GM19025 (cell line): Measurements from ENCODE around the gene LNX1.
A peak's percentile ranks its signal among the peaks of the same experiment; 100 is the strongest.

Source experiments
- ATAC-seq: cut with Tn5 transposase; IDR thresholded peaks from one replicate; pipeline ENCODE4 v1.9.1; 2021; ENCODE audit warnings: mild to moderate bottlenecking, low read depth, moderate library complexity; ENCODE audit not compliant: unreplicated experiment

The LNX1 gene

DNA sequence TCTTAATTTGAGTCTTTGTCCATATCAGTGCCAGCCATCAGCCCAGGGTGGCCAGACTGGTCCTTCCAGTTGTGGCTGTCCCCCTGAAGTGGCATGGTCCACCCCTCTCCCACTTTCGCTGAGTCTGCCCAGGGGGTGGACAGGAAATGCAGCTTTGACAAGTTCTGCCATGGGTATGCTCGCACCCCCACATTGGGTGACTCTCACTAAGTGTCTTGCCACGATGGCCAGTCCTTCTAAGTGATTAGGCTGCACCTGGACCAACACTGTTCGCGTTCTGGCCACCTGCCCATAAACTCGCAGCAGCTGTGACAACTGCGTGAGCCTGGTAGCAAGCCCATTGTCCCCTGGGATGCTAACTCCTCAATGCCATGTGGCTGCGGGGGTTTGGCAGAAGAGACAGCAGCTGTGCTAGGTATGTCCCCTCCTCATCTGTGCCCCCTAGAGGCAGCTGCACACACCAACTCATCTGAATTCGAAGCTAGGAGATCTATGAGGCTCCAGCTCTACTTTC is 10.0 kb upstream of the LNX1 start:
- peak; percentile 65 for ATAC-seq

DNA sequence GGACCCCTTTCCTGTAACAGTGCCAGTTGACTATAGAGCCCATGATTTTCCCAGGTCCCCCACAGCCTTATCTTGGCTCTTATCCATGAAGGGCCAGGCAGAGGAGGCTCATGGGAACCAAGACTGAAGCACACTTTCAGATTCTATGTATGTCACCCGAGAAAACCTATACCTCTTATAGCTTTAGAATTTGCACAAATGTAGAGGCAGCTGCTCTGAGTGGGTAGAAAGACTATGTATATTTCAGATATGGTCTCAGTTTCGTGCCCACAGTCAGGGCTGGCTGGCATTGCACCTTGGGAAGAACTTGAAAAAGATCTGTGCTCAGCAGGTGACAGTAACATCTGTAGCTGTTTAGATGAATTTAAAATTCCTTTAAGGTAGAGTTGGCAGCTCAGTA is 8.3 kb upstream of the LNX1 start:
- no peak for ATAC-seq

DNA sequence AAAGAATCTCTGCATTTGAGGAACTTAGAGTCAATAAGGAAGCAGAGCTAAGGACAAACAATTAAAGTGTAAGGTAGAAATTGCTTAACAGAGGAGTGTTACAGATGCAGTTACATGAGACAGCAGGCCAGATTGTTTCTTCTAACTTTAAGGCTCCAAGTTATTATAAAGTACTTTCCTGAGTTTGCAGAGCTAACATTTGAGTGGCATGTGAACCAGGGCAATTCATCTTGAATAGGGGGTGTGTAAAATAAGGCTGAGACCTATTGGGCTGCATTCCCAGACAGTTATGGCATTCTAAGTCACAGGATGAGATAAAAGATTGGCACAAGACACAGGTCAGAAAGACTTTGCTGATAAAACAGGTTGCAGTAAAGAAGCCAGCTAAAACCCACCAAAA is 7.6 kb upstream of the LNX1 start:
- ATAC-seq = no peak

DNA sequence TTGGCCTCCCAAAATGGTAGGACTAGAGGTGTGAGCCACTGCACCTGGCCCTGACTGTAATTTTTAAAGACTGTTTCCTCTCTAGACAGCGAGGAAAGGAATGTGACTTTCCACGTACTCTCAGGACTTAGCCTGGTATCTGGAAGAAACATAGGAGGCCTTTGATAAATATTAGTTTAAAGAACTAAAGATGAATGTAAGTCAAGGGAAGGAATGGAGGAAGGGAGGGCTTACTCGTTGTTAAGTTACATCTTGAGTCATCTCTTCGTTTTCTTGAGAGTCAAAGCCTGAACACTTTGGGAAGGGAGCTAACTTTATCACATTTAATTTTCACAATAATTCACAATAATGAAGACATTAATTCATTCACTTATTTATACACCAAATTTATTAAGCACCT is 7.2 kb upstream of the LNX1 start:
- ATAC-seq = no peak

DNA sequence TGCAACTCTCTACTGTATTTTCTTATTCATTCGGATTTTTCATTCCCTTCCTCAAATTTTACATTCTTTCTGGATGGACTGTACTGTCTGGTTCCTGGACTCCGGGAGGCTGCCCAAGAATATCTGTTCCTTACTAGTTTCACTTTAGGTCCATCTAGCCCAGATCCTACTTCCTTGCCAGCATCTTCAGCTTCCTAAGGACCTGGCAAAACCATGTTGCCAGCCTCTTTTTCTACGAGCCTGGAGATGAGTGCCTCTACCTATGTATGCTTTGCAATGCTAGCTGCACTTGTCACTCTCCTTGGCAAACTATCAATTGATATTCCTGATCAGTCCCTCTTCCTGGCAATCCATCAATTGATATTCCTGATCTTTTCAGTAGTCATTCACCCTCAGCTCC is 5.6 kb upstream of the LNX1 start:
- no peak for ATAC-seq

DNA sequence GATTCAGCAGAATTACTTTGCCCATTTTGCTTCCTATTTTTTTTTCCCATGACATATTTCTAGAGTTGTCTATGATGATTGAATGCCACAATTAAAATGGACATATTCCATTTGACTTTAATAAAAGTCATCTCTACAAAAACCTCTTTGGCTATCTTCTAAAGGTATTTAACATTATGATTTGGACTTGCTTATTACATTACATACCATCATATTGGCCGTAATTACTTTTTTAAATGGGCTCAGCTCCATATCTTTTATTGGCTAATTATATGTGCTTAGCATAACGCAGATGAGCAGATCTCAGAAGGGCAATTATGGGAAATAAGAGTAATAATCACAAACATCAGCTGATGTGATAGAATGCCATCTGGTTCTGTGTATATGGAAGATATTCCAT is 4.5 kb upstream of the LNX1 start:
- no peak for ATAC-seq

DNA sequence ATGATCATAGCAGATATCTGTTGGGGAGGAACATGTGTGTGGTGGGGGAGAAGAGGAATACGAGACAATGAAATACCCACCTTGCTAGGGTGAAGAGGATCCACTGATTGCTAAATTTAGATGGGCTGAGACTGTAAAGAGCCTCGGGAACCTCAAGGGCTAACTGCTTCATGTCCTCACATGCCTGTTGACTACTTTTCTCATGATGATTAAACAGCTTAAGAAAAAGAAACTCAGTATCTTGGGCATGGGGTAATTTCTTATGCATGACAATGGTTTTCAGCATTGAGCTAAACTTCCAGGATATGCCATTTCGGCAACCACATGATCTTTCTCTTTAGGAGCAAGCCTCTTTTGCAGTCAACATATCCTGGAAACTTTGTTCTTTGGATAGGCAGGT is 3.9 kb upstream of the LNX1 start:
- no peak for ATAC-seq

DNA sequence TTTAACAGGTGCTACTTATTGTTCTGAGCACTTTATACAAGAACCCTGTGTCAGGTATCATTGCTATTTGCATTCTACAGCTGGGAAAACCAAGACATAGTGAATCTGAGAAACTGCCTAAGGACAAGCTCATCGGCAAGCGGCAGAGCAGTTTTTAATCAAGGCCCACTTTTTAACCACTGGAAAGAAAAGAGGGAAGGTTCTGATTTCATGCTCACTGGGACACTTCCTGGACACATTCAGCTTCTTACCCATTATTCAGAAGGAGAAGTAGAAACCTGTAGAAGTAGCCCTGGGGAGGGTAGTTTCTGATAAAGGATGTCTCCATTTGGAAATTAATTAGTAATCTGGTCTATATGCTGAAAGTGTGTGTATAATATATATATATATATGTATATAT is 2.5 kb upstream of the LNX1 start:
- ATAC-seq = no peak

DNA sequence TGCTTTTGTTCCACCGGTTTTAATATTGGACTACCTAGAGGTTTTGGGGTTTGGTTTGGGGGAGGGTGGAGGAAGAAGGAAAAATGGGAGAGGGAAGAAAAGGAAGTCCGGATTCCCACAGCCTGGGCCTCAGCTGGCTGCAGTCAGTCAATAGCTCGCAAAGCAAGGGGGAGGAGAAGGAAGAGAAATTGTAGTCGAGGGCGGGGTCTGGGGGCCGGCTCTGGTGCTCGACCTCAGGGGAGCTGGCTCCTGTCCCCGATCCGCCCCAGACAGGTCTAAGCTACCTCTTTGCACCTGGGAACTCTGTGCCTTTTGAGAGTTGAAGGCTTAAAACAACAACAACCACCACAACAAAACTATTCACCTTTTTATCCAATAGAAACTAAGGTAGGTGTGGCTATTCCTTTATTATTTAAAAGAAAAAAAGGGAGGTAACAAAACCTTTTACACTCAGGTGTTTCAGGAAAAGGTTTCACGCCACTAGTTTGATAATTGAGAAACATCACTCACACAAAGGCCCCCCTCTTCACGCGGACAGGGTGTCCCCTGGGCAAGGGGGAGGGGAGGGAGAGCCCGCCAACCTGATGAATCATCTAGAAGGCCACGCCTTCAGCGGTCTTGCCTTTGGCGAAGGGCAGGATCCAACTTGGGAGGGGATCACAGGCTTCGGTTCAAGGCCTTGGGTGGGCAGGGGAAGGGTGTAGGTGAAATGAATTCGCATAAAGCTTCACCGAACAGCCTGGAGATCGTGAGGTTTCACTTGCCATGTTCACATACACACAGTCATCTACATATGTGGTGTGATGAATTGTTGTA is 1.6 kb upstream of the LNX1 start:
- ATAC-seq = no peak

DNA sequence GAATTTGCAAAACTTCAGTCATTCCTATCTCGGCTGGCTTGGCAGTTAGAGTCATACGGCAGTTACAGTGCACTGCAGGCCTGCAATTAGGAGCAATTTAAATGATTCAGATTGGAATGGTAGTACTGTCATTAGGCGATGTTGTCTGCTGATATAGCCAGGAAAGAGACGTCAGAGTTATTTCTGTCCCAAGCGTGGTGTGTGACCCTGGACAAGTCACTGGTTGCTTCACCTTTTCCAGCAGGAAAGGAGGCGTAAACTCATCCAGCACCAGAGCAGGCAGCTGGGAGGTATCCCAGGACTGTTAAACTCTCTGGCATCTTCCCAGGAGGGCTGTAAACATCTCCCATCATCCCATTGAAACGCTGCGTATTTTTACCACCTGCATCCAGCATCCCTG is 836 bp upstream of the LNX1 start:
- no peak for ATAC-seq

DNA sequence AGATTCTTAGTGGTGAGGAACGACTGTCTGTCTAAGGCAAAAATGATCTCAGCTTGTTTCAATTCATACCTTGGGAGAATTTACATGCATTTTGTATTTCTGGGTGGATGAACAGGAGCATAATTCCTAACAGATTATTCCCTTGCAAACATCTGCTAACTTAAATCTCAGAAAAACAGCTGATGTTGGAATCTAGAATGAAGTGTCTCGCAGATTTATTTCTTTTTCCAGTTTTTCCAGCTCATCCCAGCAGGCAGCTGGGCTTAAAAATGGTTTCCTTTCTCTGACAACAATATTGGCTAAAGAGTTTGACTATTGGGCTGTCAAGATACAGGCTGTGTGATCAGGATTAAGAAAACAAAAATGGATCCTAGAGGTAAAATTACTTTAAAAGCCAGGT is 1.1 kb downstream of the LNX1 start:
- ATAC-seq = no peak

DNA sequence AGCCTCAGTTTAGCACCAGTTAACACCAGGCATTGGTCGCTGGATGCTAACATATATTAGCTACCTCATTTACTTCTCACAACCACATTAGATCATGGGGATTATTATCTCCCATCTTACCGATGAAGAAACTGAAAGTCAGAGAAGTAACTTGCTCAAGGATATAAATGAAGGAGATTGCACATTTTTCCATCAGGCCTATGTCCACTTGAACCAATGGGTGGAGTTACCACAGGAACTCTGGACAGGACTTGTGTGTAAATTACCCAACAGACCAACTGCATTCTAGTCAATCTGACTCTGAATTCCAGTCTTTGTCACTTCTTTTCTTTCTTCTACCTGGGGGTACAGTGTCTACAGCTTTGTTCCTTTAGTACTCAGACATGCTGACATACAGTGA is 1.8 kb downstream of the LNX1 start:
- ATAC-seq = no peak

DNA sequence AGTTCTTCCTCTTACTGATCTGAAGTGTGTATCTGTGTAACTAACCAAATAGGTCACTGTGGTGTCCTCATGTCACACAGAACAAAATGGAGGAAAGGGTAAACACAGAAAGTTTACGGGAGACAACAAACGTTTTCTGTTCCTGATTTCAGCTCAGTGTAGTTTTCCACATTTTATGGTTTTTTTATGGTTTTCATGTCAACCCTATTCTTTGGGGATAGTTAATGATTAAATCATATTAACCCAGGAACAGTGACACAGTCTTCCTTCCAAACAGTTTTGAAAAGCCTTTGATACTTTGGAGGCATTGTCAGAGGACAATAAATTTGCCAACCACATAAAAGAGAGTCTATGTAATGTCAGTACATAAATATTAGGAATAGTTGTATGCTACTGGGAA is 4.2 kb downstream of the LNX1 start:
- no peak for ATAC-seq

DNA sequence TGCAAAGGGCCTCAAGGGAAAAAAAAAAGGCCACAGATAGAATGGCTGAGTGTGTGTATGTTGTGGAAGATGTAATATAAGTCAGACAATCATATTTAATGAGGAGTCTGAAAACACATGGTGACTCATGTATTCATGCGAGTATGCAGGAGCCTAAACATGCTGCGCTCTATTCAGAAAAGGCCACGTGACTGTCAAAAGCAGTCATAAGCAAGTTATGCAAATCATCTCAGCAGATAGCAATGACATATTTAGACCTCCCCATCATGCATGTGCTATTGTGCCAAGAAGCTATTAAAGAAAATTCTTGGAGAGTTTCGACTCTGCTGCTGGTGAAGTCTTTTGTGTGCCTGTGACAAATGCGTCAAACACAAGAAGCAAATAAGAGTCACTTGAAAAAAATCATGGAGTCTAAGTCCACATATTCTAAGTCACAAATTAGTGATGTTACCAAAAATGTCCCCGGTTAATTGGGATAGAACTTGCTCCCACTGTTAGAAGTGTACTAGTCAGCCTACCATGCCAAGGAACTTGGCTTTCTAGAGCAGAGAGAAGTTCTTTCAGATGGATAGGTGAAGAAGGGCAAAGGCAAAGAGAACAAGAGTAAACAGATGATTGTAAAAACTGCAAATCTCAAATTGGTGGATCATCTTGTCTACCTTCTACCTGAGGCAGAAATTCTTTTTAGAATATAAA is 5.0 kb downstream of the LNX1 start:
- no peak for ATAC-seq

DNA sequence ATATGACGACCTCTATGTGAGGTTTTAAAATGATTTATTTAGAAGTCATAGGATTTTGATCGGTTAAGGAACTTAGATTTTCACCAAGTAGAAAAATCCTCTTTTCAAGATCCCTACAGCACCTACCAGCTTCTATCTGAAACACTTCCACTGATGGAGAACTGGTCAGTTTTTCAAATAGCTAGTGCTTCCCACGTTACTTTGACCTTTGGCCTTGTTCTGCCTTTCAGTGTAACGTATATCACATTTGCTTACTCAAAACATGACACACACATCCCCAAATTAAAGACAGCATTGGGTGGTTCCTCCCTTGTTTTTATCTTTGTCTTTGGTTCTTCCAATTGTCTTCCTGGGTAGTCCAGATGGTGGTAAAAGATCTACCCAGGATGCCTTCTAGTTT is 6.6 kb downstream of the LNX1 start:
- ATAC-seq = no peak

DNA sequence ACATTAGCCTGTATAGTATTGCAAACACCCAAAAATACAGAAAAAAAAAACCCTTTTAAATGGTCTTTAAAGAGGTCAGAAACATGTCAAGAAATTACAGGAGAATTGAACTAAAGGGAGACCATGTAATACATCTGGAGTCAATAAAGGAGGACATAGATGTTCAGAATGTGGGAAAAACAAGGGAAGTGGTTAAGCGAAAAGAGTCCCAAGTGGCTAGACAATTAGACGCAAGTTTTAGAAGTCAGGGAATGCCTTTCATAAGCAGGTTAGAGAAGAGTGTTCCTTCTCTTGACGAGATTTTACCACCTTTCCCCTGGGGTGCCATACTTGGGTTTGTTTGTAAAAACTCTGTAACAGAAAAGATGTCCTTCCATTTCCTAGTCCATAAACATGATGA is 7.8 kb downstream of the LNX1 start:
- ATAC-seq = no peak

DNA sequence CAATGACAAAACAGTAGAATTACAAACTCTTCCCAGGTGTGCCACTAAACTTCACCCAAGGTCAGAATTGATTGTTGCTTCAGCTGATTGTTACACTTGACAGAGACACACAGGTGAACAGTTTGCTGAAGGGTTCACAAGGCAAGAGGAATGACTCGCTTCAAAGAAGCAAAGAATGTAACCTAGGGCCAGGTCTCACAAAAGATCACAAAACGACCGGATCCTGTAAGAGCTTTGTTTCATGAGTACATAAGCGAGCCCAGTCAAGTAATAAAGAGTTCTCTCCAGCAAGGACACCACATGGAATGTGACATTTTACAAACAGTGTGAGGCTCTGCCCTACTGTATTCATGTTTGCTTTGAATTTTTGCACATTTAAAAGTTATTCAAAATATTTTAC is 9.1 kb downstream of the LNX1 start:
- ATAC-seq = no peak

DNA sequence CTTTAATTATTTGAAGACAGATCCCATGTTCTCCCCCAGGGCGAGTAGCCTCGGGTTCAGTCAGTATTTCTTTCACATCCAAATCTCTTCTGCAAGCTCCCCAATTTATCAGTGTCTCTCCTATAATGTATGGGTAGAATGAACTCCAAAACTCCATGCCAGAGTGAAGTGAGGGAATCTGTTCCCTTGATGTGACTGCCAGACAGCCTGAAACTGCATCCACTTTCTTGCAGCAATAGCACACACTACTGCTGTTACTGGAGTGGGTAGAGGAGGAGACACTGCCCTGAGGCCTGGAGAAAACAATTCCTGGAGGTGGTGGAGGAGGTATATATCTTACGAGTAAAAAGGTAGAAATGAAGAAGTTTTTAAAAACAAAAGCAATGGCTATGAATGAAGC is 11.0 kb downstream of the LNX1 start:
- no peak for ATAC-seq

DNA sequence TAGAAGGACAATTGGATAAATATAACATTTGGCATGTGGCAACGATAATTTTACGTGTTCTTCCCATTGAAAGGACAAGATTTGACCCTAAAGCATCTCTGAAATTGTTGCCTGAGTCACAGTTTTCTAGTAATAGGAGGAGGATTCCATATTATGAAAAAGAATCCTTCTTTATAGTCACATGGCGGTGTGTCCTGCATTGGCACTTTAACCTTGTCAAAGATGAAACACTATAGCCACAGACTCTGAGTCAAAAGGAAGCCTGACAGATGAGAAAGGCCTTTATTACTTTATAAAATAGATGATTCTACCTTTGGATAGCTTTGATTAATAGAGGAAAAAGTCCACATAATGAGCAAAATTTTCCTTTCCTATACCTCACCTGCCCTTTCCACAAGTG is 11.5 kb downstream of the LNX1 start:
- ATAC-seq = no peak

DNA sequence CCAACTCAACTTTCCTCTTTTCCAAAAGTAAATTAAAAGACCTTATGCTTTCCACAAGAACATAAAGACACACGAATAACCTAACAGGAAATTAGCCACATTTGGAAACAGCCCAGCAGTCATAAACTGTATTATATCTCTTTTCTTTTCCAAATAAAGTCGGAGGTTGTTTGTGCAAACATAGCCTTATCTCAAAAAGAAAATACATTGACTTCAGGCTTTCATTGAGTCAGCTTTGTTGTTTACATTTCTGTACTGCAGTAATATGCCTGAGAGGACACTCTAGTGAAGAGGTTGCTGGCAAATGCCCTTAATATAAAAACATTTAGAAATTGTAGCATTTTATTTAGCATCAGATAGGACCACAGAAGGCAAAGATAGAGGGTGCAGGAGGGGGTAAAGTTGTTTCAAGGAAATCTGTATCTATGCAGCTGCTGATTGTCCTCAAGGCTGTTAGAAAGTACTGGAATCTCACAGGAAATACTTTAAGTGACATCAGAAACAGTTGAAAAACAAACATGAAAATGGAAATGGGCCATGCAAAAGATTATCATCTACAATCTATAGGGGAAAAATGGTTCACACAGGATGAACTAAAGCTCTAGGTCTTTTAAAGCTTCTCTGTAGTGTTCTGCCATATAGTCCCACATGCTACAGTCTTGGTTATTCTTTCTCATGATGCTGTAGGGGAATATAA is 14.5 kb downstream of the LNX1 start:
- no peak for ATAC-seq

DNA sequence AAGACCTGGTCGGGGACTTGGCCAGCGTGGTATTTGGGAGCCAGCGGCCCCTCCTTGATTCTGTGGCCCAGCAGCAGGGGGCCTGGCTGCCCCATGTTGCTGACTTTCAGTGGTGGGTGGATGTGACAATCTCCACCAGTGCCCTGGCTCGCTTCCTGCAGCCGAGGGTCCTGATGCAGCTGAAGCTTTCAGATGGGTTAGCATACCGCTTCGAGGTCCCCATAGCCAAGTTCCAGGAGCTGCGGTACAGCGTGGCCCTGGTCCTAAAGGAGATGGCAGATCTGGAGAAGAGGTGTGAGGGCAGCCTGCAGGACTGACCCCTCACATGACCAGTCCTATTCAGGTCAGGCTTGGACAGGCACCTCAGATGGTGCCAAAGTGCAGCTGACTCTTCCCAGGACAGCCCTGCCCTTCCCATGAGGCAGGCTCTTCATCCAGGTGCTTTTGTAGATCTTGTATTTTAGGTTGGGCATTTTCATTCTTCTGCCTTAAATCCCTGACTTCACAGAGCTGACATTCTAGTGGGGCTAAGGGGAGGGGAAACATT is 15.1 kb downstream of the LNX1 start:
- ATAC-seq = no peak
